AG08395 (cell line): ENCODE results near the gene ZNF524.
"Not testable (repeated sequence)": the region's sequence is repeated elsewhere in the genome, so short reads cannot be mapped to it uniquely, and the experiment has no call there.

Experiments
- DNase-seq: peaks from one replicate; pipeline ENCODE4 v3.0.0; 2012; ENCODE audit warnings: mixed read lengths, low spot score

Gene ZNF524

DNA sequence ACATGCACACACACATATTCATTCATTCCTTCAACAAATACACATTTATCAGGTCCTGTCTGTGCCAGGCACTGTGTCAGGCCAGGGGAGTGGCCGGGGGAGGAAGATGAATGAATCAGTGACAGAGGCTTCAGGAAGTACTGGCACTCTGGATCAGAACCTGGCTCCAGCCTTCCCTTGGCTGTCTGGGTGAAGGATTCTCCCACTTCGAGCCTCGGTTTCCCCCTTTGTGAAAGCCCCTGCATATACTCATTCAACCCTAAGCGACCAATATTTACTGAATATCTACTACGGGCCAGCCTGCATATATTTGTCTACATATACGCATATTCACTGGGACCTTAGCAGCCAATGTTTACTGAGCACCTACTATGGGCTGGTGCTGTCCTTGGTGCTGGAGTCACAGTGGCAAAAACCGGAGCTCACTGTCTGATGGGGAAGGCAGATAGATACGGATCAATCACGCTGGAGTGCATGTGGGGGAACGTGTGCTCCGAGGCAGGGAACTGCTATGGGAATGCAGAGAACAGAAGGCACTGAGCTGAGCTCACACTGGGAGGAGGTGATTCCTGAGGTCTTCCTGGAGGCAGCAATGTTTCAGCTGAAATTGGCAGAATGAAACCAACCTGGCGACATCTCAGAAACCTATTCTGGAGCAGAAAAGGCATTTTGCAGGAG, 18.8 kb upstream of the ZNF524 start:
- DNase-seq, result no peak

- DNase-seq, result no peak
These were observed 18.3 kb upstream of the ZNF524 start for GRCh38 chr19:55581823-55582223.

- DNase-seq, result not testable (repeated sequence)
These were observed 17.8 kb upstream of the ZNF524 start for GRCh38 chr19:55582284-55582683.

- not testable (repeated sequence) for DNase-seq
These were observed 16.2 kb upstream of the ZNF524 start for GRCh38 chr19:55583897-55584296.

DNA sequence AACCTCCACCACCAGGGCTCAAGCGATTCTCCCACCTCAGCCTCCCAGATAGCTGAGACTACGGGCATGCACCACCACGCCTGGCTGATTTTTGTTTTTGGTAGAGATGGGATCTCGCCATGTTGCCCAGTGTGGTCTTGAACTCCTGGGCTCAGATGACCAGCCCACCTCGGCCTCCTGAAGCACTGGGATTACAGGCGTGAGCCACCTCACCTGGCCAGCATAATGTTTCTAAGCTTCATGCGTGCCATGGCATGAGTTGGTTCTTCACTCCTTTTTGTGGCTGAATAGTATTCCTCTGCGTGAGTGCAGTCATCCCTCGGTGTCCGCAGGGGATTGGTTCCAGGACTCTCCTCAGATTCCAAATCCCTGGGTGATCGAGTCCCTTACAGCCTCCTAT, 15.2 kb upstream of the ZNF524 start:
- no peak for DNase-seq

DNA sequence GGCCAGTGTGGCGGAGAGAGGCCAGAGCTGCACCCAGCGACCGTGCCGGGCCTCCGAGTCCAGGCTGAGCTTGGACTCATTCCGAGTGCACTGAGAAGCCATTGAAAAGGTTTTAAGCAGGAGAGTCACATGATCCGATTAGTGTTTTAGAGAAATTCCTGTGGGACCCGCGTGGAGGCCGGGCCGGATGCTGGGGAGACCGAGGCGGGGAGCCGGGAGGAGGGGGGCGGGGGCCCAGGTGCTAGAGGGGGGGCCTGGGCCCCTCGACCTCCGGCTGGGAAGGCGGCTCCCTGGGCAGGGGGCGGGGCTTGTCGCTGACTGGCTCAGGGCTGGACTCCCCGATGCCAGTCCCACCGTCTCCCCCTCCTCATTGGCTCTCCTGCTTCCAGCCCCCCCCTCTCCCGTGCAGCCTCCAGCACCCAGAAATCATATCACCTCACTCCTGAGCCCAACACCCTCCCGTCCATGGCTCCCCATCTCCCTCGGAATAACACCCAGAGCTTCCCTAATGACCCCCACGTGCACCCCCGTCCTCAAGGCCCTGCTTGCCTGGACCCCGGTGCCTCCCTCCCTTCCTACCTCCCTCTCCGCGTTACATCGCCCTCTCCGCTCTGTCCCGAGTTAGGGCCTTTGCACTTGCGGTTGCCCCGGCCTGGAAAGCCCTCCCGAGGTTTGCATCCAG, 14.3 kb upstream of the ZNF524 start:
- peak; percentile 52 for DNase-seq

DNA sequence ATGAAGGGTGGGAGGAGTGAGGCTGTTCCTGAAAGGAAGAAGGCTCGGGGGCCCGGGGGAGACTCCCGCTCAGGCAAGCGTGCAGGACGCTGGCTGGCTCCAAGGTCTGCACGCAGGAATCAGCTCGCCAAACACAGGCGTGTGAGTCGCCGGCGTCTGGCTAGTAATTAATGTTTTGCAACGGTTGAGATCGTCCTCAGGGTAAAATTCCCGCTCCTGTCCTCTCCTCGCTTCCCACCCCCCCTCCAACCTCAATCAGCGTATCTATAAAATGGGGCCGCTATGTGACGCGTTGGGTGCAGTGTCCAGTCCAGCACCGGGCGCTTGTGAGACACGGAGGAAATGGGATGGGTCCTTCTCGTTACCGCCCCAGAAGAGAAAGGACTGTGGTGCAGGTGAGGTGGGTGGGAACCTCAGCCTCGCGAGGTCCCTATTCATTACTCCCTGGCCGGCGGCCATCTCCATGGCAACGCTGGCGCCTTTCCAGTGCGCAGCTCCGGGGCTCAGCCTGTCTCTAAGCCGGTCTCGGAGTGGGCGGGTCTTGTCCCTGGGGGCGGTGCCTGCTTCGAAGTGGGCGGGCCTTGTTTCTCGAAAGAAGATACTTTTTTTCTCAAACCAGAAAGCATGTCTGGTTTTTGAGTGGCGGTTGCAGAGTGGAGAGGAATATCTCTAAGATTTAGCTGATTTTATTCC, 13.0 kb upstream of the ZNF524 start:
- peak; percentile 96 for DNase-seq

- no peak for DNase-seq
These were observed 11.3 kb upstream of the ZNF524 start for GRCh38 chr19:55588738-55589137.

DNA sequence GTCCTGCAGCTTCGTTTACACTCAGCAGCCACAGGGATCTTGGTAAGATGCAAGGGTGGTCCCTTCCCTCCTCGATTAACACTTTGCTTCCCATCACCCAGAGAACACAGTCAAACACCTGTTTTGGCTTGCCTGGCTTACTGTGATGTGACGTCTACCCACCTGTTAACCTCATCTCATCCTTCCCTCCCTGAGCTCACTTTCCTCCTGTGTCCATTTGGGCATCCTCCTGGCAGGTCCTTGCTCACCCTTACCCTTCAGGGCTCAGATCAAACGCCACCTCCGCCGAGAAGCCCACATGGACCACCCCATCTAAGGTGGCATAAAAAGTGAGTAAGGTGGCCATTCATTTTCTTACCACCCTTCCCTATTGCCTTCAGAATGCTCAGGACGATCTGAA, 10.0 kb upstream of the ZNF524 start:
- no peak for DNase-seq

DNA sequence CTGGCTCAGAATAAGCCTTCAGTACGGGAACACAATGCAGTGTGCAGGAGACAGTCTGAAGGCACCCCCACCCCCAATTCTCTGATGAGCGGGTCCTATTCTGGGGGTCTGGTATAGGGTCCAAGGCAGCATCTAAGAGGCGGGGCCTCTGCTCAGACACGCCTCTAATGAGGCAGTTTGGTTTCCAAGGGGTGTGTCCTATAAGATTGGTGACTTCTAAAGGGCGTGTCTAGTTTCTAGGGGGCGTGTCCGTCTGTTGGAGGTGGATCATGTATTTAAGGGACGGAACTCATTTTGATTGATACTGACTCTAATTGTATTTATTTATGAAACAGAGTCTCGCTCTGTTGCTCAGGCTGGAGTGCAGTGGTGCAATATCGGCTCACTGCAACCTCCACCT, 9.5 kb upstream of the ZNF524 start:
- DNase-seq, result no peak

GRCh38 chr19:55591555-55591954, 8.5 kb upstream of the ZNF524 start:
- no peak for DNase-seq

GRCh38 chr19:55592391-55593090, 7.5 kb upstream of the ZNF524 start:
- no peak for DNase-seq

GRCh38 chr19:55593096-55593772, 6.9 kb upstream of the ZNF524 start:
- DNase-seq, result no peak

DNA sequence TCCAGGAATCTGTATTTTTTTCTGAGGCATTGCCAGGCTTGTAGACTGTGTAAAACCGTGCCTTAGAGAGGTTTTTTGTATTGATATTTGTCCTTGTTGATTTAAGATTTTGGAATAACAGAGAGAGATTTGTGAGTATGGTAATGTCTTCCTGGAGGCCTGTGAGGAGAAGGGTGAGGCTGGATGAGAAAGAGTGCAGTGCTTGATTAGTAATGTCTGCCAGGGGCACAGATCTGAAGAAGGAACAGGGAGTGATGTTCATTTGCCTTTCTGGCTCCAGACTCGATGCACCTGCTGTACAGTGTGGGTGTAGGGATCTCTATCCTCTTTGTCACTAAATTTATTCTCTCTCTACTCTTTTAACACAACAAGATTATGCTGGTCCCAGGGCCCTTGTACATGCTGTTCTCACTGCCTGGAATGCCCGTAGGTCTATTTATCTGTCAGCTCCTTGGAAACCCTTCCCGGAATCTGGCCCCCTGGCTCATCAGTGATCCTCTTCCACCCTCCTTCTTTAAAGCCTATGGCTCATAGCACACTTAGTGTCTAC, 5.0 kb upstream of the ZNF524 start:
- DNase-seq, result no peak

GRCh38 chr19:55596304-55596703, 3.8 kb upstream of the ZNF524 start:
- no peak for DNase-seq

GRCh38 chr19:55597501-55597921, 2.6 kb upstream of the ZNF524 start:
- no peak for DNase-seq

DNA sequence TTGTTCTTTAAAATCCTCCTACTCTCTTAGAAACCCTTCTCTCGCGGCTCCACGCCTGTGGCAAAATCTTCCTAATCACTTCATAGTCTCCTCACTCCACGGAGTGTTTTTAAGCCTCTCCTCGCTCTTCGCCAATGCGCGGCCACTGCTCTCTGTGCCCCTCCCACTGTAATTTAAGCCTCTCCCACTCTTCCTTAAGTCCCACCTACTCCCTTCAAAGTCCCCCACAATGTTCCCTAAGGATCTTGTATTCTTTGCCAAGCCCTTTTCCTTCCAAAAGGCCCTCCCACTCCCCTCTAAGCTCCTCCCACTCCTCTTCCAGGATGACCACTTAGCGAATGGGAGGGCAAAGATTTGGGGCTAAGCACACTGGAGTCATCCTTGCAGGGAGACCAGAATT, 2.1 kb upstream of the ZNF524 start:
- DNase-seq, result no peak

- DNase-seq, result peak; percentile 93
These were observed 1.2 kb upstream of the ZNF524 start for GRCh38 chr19:55598719-55599467.

GRCh38 chr19:55599468-55599841, 633 bp upstream of the ZNF524 start, which contains the start of gene FIZ1:
TSS of gene FIZ1 (minus strand) at chr19:55599517. CDS start at chr19:55597865, 1,652 bp downstream.
- DNase-seq, result peak; percentile 94

DNA sequence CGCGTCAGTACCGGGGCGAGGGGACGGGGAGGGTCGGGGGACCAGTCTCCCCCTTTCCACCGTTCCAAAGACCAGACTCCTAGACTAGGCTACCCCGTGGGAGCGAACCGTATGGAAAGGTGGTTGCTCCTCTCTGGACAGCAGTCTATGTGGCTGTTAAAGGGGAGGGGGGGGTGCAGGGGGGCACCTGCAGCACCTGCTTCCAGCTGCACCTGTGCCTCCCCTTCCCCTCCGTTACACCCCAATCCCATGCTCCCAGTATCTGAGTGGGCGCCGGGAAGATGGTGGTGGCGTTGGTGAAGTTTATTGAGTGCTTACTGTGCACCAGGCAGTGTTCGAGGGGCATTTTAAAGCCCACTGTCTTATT, 557 bp downstream of the ZNF524 start:
- DNase-seq, result no peak

DNA sequence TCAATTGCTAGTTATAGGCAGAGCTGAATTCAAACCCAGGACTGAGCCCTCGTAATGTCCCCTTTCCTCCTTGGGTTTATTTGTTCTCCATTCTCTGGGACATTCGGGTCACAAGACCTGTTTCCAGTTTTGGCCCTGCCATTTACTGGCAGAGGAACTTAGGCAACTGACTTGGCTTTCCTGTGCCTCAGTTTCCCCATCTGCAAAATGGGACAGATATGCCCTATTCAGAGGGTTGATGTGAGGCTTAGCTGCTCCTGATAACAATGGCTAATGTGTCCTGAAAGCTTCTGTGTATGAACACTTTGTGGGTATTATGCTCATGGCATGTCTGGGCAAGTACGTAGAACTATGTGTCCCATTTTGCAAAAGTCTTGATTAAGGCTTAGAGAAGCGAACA, 996 bp downstream of the ZNF524 start:
- no peak for DNase-seq
